ENCODE data around the gene PRKAR2B.
"Not testable (repeated sequence)": the region's sequence is repeated elsewhere in the genome, so short reads cannot be mapped to it uniquely, and the experiment has no call there.

PRKAR2B gene

DNA sequence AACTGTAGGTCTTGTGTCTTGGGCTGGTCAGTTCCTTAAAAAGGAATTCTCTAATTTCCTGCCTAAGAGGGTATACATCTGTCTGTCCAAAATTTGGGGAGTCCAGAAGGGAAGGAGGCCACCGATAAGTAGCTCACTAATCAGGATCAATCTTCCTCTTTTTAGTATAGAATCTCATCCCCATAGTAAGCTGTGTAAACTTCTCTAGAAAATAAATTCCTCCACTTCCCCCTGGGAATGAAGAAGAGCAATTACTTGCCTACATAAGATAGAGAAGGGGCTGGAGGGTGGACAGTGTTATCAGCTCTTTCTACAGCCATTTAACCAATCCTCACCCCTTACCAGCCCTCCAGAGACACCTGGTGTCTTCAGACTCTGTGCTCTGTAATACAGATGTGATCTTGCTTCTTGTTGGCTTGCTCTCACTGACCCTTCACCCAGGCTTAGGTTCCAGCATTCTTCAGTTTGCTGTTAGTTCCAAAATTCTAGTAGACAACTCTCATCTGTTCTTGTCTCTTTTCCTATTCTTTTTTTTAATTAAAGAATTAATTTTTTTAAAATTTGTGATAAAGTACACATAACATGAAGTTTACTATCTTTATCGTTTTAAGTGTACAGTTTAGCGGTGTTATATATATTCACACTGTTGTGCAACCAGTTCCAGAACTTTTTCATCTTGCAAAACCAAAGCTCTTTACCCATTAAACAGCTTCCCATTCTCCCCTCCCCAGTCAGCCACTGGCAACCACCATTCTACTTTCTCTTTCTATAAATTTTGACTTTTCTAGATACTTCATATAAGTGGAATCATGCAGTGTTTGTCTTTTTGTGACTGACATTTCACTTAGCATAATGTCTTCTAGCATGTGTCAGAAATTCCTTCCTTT is 6.5 kb upstream of the PRKAR2B start:
- no peak for DNase-seq
- Histone ChIP-seq H2BK120ac (ENCODE audit: insufficient read depth, low read length, poor library complexity) (no peak overlapping the region), H3K36me3 (ENCODE audit: control insufficient read depth in 1 of 2, insufficient read depth in 2 of 2, low read length in 2 of 2) (no peaks in the 10 kb centered on the region)

GRCh38 chr7:107039199-107039900 is 5.2 kb upstream of the PRKAR2B start:
- no peaks in the 10 kb centered on the region for H3K36me3 ChIP-seq (ENCODE audit: control insufficient read depth in 1 of 2, insufficient read depth in 2 of 2, low read length in 2 of 2)
- no peaks in the 10 kb centered on the region for H3K79me1 ChIP-seq (ENCODE audit: low read length)
- no peak for DNase-seq
- no peak overlapping the region for H3K9ac ChIP-seq (ENCODE audit: low read length)
- H3K27me3 ChIP-seq (ENCODE audit: insufficient read depth, low read length) = no peaks in the 10 kb centered on the region
- H3K4ac ChIP-seq (ENCODE audit: low read depth, low read length) = no peak overlapping the region
- no peak overlapping the region for H3K4me3 ChIP-seq (ENCODE audit: low read depth, low read length)
- H2BK5ac ChIP-seq (ENCODE audit: low read depth, low read length, poor library complexity) = no peak overlapping the region
- H2BK12ac ChIP-seq (ENCODE audit: low read length) = no peak overlapping the region
- no peak overlapping the region for H3K18ac ChIP-seq (ENCODE audit: low read length)
- no peak overlapping the region for H3K4me2 ChIP-seq (ENCODE audit: low read length)
- no peak overlapping the region for H3K27ac ChIP-seq (ENCODE audit: low read depth, low read length)
- no peak overlapping the region for H2AK5ac ChIP-seq (ENCODE audit: low read length)
- WGBS (ENCODE audit: extremely low coverage, insufficient coverage, insufficient read length) = no CpG with 5 or more reads among the region's 2 CpGs
- no peak overlapping the region for H2AFZ ChIP-seq (ENCODE audit: insufficient read depth, low read length, poor library complexity)
- no peaks in the 10 kb centered on the region for H3K79me2 ChIP-seq (ENCODE audit: control insufficient read depth, insufficient read depth, low read length, poor library complexity)
- no peak overlapping the region for H3K23ac ChIP-seq (ENCODE audit: low read length)
- peaks cover 2 to 3% of the 10 kb centered on the region in 2 experiments for H3K4me1 ChIP-seq (ENCODE audit: control insufficient read depth in 1 of 2, insufficient read depth in 2 of 2, low read length in 2 of 2)
- H4K12ac ChIP-seq (ENCODE audit: low read depth, low read length) = no peak overlapping the region
- no peak overlapping the region for H3K14ac ChIP-seq (ENCODE audit: low read length)
- H2BK120ac ChIP-seq (ENCODE audit: insufficient read depth, low read length, poor library complexity) = no peak overlapping the region
- H4K91ac ChIP-seq (ENCODE audit: low read depth, low read length) = no peak overlapping the region
- no peaks in the 10 kb centered on the region for H3K9me3 ChIP-seq (ENCODE audit: insufficient read depth, low read depth, low read length)
- H4K8ac ChIP-seq (ENCODE audit: low read depth, low read length) = no peak overlapping the region

More for the DNA sequence above, 6.5 kb upstream of the PRKAR2B start:
- Histone ChIP-seq H2AK5ac (ENCODE audit: low read length) (no peak overlapping the region), H4K12ac (ENCODE audit: low read depth, low read length) (no peak overlapping the region), H3K79me1 (ENCODE audit: low read length) (no peaks in the 10 kb centered on the region), H3K9me3 (ENCODE audit: insufficient read depth, low read depth, low read length) (no peaks in the 10 kb centered on the region), H3K18ac (ENCODE audit: low read length) (no peak overlapping the region), H3K9ac (ENCODE audit: low read length) (no peak overlapping the region), H2BK5ac (ENCODE audit: low read depth, low read length, poor library complexity) (no peak overlapping the region), H2AFZ (ENCODE audit: insufficient read depth, low read length, poor library complexity) (no peak overlapping the region), H2BK12ac (ENCODE audit: low read length) (no peak overlapping the region), H3K4me2 (ENCODE audit: low read length) (no peak overlapping the region), H3K23ac (ENCODE audit: low read length) (no peak overlapping the region), H3K27ac (ENCODE audit: low read depth, low read length) (no peak overlapping the region), H3K27me3 (ENCODE audit: insufficient read depth, low read length) (no peaks in the 10 kb centered on the region), H4K91ac (ENCODE audit: low read depth, low read length) (no peak overlapping the region), H3K79me2 (ENCODE audit: control insufficient read depth, insufficient read depth, low read length, poor library complexity) (no peaks in the 10 kb centered on the region), H4K8ac (ENCODE audit: low read depth, low read length) (no peak overlapping the region), H3K4me3 (ENCODE audit: low read depth, low read length) (no peak overlapping the region), H3K14ac (ENCODE audit: low read length) (no peak overlapping the region), H3K4ac (ENCODE audit: low read depth, low read length) (no peak overlapping the region), H3K4me1 (ENCODE audit: control insufficient read depth in 1 of 2, insufficient read depth in 2 of 2, low read length in 2 of 2) (peaks cover 0 to 1% of the 10 kb centered on the region in 2 experiments)
- no CpG with 5 or more reads among the region's 3 CpGs for WGBS (ENCODE audit: extremely low coverage, insufficient coverage, insufficient read length)

DNA sequence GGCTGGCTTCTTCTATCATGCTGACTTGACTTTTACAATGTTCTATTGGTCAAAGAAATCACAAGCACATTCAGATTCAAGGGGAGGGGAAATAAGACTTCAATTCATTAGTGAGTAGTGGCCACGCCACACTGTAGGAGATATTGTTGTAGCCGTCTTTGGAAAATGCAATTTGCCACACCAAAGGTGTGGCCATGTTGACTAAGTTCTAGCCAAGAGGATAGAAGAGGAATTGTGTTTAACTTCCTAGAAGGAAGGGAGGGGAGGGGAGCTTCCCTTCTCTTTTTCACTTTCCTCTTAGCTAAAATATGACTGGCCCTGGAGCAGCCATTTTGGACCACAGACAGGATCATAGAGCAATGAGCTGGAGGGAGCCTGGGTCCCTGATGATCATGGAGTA is 3.4 kb upstream of the PRKAR2B start:
- H4K12ac ChIP-seq (ENCODE audit: low read depth, low read length) = no peak overlapping the region
- H3K14ac ChIP-seq (ENCODE audit: low read length) = no peak overlapping the region
- no CpG with 5 or more reads among the region's 2 CpGs for WGBS (ENCODE audit: extremely low coverage, insufficient coverage, insufficient read length)
- no peak overlapping the region for H2BK12ac ChIP-seq (ENCODE audit: low read length)
- peaks cover 3% of the 10 kb centered on the region for H3K79me1 ChIP-seq (ENCODE audit: low read length)
- no peak overlapping the region for H3K9ac ChIP-seq (ENCODE audit: low read length)
- no peaks in the 10 kb centered on the region for H3K27me3 ChIP-seq (ENCODE audit: insufficient read depth, low read length)
- H4K8ac ChIP-seq (ENCODE audit: low read depth, low read length) = no peak overlapping the region
- no peak overlapping the region for H3K4me2 ChIP-seq (ENCODE audit: low read length)
- peaks cover 2 to 6% of the 10 kb centered on the region in 2 experiments for H3K4me1 ChIP-seq (ENCODE audit: control insufficient read depth in 1 of 2, insufficient read depth in 2 of 2, low read length in 2 of 2)
- no peak overlapping the region for H3K4me3 ChIP-seq (ENCODE audit: low read depth, low read length)
- no peak overlapping the region for H2AFZ ChIP-seq (ENCODE audit: insufficient read depth, low read length, poor library complexity)
- DNase-seq = no peak
- no peaks in the 10 kb centered on the region for H3K36me3 ChIP-seq (ENCODE audit: control insufficient read depth in 1 of 2, insufficient read depth in 2 of 2, low read length in 2 of 2)
- H3K4ac ChIP-seq (ENCODE audit: low read depth, low read length) = no peak overlapping the region
- no peaks in the 10 kb centered on the region for H3K9me3 ChIP-seq (ENCODE audit: insufficient read depth, low read depth, low read length)
- H3K18ac ChIP-seq (ENCODE audit: low read length) = no peak overlapping the region
- H3K27ac ChIP-seq (ENCODE audit: low read depth, low read length) = no peak overlapping the region
- H4K91ac ChIP-seq (ENCODE audit: low read depth, low read length) = no peak overlapping the region
- no peak overlapping the region for H2AK5ac ChIP-seq (ENCODE audit: low read length)
- no peak overlapping the region for H2BK120ac ChIP-seq (ENCODE audit: insufficient read depth, low read length, poor library complexity)
- no peaks in the 10 kb centered on the region for H3K79me2 ChIP-seq (ENCODE audit: control insufficient read depth, insufficient read depth, low read length, poor library complexity)
- no peak overlapping the region for H2BK5ac ChIP-seq (ENCODE audit: low read depth, low read length, poor library complexity)
- no peak overlapping the region for H3K23ac ChIP-seq (ENCODE audit: low read length)

DNA sequence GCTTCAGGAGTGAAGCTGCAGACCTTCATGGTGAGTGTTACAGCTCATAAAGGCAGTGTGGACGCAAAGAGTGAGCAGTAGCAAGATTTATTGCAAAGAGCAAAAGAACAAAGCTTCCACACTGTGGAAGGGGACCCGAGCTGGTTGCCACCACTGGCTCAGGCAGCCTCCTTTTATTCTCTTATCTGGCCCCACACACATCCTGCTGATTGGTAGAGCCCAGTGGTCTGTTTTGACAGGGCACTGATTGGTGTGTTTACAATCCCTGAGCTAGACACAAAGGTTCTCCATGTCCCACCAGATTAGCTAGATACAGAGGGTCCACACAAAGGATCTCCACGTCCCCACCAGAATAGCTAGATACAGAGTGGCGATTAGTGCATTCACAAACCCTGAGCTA is 2.7 kb upstream of the PRKAR2B start:
- H3K79me2 ChIP-seq (ENCODE audit: control insufficient read depth, insufficient read depth, low read length, poor library complexity); H3K27me3 ChIP-seq (ENCODE audit: insufficient read depth, low read length); H4K8ac ChIP-seq (ENCODE audit: low read depth, low read length); H3K4me1 ChIP-seq (ENCODE audit: control insufficient read depth in 1 of 2, insufficient read depth in 2 of 2, low read length in 2 of 2); H2BK12ac ChIP-seq (ENCODE audit: low read length); H3K4ac ChIP-seq (ENCODE audit: low read depth, low read length); H3K14ac ChIP-seq (ENCODE audit: low read length); H3K27ac ChIP-seq (ENCODE audit: low read depth, low read length); H3K4me2 ChIP-seq (ENCODE audit: low read length); H3K23ac ChIP-seq (ENCODE audit: low read length); H3K9me3 ChIP-seq (ENCODE audit: insufficient read depth, low read depth, low read length); H3K18ac ChIP-seq (ENCODE audit: low read length); H2AFZ ChIP-seq (ENCODE audit: insufficient read depth, low read length, poor library complexity); H3K79me1 ChIP-seq (ENCODE audit: low read length); H3K9ac ChIP-seq (ENCODE audit: low read length); H2AK5ac ChIP-seq (ENCODE audit: low read length); H4K12ac ChIP-seq (ENCODE audit: low read depth, low read length); DNase-seq; H3K36me3 ChIP-seq (ENCODE audit: control insufficient read depth in 1 of 2, insufficient read depth in 2 of 2, low read length in 2 of 2); H3K4me3 ChIP-seq (ENCODE audit: low read depth, low read length); H2BK120ac ChIP-seq (ENCODE audit: insufficient read depth, low read length, poor library complexity); H4K91ac ChIP-seq (ENCODE audit: low read depth, low read length); H2BK5ac ChIP-seq (ENCODE audit: low read depth, low read length, poor library complexity): not testable (repeated sequence)
- no CpG with 5 or more reads among the region's 4 CpGs for WGBS (ENCODE audit: extremely low coverage, insufficient coverage, insufficient read length)
